ENCODE data around the gene CAMTA1.

Gene CAMTA1

DNA sequence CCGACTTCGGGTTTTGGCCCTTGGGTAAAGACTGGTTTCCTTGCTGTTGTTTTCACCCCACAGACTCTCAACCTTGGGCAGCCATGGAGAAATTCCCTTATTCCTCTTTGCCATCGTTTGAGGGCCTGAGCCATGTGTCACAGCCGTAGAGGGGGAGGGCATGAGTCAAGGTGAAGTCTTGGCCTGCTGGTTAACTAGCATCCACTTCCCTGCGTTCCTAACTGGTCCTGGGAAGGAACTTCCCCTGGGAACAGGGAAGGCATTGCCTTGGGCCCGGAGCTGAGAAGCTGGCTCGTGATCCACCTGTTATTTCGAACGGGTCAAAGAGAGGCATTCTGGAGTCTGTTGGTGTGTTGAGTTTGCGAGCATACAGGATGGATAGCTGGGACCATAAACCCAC lies 464.9 kb downstream of the CAMTA1 start:
- TF ChIP-seq, protein P1, sequence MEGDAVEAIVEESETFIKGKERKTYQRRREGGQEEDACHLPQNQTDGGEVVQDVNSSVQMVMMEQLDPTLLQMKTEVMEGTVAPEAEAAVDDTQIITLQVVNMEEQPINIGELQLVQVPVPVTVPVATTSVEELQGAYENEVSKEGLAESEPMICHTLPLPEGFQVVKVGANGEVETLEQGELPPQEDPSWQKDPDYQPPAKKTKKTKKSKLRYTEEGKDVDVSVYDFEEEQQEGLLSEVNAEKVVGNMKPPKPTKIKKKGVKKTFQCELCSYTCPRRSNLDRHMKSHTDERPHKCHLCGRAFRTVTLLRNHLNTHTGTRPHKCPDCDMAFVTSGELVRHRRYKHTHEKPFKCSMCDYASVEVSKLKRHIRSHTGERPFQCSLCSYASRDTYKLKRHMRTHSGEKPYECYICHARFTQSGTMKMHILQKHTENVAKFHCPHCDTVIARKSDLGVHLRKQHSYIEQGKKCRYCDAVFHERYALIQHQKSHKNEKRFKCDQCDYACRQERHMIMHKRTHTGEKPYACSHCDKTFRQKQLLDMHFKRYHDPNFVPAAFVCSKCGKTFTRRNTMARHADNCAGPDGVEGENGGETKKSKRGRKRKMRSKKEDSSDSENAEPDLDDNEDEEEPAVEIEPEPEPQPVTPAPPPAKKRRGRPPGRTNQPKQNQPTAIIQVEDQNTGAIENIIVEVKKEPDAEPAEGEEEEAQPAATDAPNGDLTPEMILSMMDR (IDR thresholded peaks at IDR 0.05; ENCODE audit: borderline replicate concordance, insufficient read depth, low read depth, low read length), result no peak
- no peak overlapping the region for H3K4me3 ChIP-seq (ENCODE audit: low read depth, low read length)

DNA sequence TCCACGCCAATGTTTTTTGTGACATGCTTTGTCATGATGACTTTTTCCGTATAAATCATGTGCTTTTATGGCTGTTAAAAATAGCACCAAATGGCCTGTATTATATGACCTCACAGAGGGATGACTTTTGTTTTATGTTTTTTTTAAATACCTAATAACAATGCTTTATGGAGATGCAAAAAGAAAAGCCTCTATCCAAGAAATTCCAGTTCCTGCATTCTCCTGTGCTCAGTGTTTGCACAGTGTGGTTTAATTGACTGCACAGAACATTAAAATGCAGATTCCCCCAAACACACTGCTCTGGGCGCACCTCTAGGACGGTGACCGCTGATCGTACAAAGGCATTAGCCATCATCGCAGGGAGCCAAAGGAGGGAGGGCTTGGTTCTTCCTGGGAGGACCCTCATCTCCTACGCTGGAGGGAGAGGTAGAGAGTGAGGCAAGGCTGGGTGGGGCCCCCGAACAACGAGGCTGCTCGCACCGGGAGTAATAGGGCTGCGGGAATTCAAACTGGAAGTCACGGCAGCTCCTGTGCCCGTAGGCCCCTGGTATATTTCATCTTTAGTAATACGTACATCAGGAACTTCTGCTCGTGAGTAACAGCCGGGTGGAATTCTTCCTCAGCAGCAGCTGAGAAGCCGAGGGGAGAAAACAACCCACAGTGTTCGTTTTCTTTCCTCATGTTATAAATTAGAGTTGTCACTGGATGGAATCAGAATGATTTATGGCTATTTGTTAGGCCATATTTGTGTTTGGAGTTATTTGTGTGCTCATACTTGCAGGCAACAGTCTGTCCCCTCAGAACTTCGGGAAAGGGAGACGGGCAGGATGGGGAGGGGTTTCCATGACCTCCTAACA lies 465.6 kb downstream of the CAMTA1 start:
- TF ChIP-seq, protein P1 (IDR thresholded peaks at IDR 0.05; ENCODE audit: borderline replicate concordance, insufficient read depth, low read depth, low read length), result no peak
- H3K4me3 ChIP-seq (ENCODE audit: low read depth, low read length), result no peak overlapping the region

DNA sequence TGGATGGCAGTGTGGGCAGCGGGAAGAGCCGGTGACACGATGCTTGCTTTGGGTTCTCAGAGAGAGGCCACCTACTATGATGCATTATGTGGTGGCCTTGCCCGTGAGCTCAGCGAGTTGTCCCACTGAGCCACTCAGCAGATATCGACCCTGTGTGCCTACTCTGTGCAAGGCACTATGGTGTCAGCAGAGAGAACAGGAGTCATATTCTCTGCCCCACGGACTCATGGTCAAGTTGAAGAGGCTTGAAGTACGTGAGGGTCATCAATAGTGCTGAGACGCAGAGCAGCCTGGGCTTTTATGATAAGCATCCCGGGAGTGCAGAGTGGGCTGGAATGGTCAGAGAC lies 466.2 kb downstream of the CAMTA1 start:
- no peak overlapping the region for H3K4me3 ChIP-seq (ENCODE audit: low read depth, low read length)
- TF ChIP-seq, protein P1 (IDR thresholded peaks at IDR 0.05; ENCODE audit: borderline replicate concordance, insufficient read depth, low read depth, low read length), result no peak

DNA sequence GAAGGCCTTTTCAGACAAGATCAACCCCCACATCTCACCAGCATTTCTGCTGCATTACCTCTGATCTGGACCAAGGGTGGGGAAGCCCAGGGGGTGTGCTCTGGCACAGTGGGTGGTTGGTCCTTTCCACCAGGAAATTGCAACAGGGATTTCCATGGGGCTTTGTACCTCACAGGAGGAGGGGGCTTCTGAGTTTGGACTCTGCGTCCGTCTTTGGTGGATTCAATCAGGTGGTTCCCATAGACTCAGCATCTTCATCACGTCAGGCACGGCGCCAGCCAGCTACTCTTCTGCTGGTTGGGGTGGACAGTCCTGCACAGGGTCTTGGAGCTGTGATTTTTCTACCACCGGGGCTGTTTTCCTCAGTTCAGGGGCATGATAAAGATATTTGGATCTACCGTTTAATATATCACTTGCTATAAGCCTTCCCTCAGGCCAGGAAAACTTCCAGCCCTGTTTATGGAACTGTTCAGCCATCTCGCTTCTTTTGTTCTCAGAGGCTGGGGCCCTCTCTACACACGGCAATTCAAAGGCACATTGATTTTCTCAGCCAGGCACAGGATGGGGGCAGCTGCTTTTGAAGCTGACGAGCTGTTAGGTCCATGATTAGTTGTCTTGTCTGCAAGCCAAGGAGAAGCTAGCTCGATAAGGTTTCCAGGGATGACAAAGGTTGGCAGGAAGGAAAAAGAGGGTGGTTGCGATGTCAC lies 467.3 kb downstream of the CAMTA1 start:
- TF ChIP-seq, protein P1 (IDR thresholded peaks at IDR 0.05; ENCODE audit: borderline replicate concordance, insufficient read depth, low read depth, low read length), result no peak
- H3K4me3 ChIP-seq (ENCODE audit: low read depth, low read length), result no peak overlapping the region

DNA sequence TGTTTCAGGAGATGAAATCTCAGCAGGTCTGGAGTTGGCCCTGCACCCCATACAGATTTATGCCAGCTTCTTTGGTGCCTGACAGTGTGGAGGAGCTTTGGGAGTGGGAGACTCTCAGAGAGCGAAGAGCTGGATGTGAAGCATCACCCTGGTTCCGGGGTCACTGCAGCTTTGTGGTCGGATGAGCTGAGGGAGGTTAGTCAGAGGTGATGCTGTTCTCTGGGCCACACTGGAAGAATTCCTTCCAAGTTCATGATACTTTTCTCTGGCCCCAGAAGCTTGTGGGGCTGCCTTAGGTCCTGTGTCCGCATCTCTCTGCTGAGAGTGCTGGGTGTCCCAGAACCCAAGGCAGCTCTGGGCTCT lies 467.8 kb downstream of the CAMTA1 start:
- H3K4me3 ChIP-seq (ENCODE audit: low read depth, low read length), result no peak overlapping the region
- TF ChIP-seq, protein P1 (IDR thresholded peaks at IDR 0.05; ENCODE audit: borderline replicate concordance, insufficient read depth, low read depth, low read length), result no peak

DNA sequence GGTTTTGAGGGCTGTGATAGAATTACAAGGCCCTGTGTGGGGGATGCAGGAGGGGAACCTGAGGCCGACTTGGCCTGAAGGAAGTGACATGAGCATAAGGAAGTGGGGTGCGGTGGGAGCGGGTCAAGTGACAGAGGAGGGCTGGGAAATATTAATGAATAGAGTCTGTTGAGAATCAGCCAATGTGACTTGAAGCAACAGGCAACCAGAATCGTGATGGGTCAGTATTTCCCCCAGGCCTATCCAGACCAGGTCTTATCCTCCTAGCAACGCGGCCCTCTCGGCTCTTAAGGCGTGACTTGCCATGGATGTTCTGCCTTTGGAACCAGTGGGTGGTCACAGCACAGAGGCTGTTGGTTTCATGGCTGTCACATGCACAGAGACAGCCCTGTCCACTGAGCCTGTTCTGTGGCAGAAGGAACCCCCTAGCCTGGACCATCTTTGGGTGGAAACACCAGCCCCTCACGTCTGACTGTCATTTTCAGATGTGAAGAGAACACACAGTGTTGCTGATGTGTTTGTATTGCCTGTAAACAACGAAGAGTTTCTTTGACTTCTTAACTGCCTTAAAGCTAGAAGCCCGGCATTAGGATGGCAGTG lies 468.8 kb downstream of the CAMTA1 start:
- TF ChIP-seq, protein P1 (IDR thresholded peaks at IDR 0.05; ENCODE audit: borderline replicate concordance, insufficient read depth, low read depth, low read length), result no peak
- no peak overlapping the region for H3K4me3 ChIP-seq (ENCODE audit: low read depth, low read length)
